ENCODE measurements around the gene MTF1. TPM values are rescaled to one million over a fixed set of nuclear protein-coding genes. Genes with fewer than 3 reads are reported as not detected.
A peak's percentile ranks its signal among the peaks of the same experiment; 100 is the strongest.

The MTF1 gene
- total RNA-seq, 1 donor from 2014 or later = 39.3 TPM

DNA sequence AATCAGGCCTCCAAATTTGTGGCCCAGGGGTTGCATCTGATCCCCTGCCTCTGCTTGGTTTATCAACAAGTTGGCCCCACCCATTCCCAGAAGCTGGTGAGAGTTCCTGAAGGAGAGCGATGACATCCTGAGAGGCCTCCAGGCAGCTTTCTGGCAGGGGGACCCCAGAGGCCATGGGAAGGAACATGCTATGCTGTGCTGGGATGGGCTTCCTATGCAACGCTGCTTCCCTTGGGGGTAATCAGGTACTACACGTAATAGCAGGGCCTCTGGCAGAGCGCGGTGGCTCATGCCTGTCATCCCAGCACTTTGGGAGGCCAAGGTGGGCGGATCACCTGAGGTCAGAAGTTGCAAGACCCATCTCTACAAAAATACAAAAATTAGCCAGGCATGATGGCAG is 8.4 kb upstream of the MTF1 start:
- no peak for ATAC-seq

DNA sequence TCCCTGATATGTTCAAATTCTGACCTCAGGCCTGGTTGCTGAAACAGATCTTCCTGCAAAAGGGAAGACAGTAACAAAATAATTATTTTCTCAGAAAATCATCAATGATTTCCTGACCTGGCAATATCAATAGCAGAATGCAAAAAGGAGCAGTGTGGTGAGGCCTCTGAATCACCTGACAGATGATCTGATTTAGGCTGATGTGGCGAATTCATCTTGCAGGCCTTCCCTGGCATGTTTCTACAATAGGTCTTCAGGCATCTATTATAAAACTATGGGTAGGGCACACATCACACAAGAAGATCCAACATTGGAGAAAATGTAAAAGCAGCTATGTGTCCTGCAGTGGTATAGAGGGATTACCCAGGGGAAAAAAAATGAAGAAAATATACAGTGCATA is 7.1 kb upstream of the MTF1 start:
- ATAC-seq = no peak

DNA sequence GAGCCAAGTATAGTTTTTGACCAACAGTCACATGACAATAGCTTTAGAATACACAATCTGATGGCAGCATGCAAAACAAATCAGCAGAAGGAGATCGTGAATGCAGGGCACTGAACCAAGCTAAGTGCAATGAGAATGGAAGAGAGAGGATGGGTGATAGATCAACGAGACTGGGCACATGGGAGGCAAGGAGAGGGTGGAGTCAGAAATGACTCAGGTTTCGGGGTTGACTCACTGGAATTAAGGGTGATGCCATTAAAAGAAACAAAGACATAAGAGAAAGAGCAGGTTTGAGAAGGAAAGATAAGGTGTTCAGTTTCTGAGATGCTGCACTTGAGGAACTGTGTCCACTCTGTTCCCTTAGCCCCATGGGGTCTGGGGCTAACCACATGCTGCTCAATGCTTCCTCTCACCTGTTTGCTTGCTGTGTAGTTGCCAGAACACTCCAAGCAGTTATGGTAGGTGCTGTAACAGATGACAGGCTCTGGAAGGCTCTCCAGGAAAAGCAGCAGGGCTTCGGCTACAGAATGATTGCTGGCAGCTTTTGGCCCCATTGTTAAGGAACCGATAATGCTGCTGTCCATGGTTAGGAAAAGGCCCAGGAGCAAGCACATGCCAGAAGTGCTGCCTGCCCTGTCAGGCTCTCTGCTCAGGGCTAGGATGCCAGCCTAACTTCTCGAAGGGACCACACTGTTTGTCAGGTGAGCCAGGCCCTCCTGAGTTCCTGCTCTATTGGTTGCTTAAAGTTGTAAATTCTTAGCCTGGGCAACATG is 6.1 kb upstream of the MTF1 start:
- peak; percentile 81 for ATAC-seq

DNA sequence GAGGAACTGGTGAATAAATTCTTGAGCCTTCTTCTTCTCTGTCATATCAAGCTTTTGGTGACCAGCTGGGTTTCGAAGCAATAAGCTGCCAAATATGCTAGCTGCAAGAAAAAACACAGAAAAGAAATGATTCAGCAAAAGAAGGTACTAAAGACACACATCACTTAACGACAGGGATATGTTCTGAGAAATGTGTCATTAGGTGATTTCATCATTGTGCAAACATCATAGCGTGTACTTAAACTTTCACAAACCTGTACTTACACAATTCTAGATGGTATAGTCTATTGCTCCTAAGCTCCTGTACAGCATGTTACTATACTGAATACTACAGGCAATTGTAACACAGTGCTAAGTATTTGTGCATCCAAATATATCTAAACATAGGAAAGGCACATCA is 2.9 kb upstream of the MTF1 start:
- peak; percentile 61 for ATAC-seq

DNA sequence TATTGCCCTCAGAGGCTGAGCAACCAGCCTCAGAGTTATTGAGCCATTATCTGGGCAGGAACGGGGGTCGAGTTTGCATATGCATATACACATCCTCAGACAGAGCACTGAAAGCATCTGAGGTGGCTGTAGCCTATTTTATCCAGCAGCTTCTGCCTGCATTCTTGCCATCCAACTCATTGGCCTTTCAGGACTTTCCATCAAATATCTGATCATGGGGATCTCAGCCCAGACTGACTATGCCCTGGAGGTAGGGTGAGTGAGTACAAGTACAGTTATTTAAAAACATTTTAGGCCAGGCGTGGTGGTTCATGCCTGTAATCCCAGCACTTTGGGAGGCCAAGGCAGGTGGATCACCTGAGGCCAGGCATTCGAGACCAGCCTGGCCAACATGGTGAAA is 1.8 kb upstream of the MTF1 start:
- ATAC-seq = no peak

DNA sequence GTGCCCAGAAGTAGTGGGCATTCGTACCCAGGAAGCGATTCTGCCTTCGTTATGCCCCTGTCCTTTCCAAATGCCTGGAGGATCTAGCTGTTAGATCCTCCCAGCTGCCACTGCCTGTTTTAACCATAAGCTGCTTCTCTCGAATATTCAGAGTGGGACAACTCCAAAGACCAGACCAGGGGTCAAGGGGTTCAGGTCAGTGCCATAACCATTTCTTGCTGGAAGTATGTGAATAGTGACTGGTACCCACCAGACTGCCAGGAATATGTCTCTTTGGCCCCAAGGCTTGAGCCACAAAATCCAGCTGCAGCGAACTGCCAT is 914 bp upstream of the MTF1 start:
- no peak for ATAC-seq

DNA sequence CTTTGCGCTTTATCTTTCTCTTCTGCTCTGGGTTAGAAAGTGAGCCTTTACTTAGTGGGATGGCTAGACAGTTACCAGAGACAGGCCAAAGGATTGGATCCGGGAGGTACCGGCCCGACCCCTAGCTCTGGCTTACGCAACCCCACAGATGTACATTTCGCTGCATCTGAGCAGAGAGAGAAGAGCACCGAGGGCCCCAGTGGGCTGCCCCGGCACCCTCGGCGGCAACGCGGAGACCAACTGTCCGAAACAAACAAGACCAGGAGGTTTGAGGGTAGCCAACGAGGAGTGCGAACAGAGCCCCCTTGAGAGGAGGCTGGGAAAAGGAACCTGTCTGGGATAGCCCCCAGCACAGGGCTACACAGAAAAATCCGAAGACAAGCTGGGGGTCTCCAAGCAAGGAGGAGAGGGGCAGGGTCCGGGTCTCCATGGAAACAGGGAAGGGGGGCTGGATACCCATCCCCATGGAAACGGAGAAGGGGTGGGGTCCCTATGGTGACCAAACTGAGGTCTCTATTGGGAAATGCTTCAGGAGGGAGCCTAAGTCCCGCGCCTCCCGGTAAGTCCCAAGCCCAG is 373 bp downstream of the MTF1 start:
- ATAC-seq = peak; percentile 1

DNA sequence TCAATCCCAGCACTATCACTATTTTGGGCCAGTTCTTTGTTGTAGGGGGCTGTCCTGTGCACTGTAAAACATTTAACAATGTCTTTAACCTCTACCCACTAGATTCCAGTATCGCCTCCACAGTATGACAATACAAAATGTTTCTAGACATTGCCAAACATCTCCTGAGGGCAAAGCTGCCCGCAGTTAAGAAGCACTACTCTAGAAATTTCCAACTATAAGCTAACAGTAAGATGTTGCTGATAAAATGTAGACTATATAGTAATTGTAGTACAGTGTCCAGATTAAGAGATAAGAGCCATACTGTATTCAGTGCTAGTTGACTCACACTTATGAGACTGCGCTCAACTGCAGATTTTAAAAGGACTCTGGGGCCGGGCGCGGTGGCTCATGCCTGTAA is 5.0 kb downstream of the MTF1 start:
- no peak for ATAC-seq

DNA sequence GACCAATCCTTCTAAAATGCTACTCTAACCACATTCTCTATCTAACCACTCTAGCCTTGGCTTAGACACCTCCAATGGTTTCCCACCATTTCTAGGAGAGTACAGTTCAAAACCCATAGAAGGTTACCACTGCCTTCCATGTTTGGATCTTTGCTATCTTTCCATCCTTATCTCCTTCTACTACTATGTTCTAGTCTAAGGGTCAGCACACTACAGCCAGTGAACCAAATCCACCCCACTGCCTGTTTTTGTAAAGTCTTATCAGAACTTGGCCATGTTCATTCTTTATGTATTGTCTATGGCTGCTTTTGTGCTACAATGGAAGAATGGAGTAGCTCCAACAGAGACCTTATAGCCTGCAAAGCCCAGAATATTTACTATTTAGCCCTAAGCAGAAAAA is 6.2 kb downstream of the MTF1 start:
- no peak for ATAC-seq

DNA sequence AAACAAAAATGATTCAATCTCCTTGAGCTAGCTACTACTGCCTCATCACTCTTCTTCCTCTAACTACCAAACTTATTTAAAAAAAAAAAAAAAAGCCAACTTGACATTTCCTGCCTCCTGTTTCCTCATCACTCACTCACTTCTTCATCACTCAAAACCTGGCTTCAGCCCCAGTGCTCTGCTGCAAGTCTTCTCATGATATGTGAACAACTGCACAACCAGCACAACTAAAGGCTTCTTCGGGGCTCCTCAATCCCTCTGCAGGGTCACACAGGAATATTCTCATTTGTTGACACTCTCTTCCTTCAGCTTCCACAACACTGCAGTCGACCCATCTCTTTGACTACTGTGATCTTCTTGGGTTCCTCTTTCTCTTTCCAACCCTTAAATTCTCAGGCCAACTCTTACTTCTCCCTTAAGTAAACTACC is 7.6 kb downstream of the MTF1 start:
- ATAC-seq = peak; percentile 18

DNA sequence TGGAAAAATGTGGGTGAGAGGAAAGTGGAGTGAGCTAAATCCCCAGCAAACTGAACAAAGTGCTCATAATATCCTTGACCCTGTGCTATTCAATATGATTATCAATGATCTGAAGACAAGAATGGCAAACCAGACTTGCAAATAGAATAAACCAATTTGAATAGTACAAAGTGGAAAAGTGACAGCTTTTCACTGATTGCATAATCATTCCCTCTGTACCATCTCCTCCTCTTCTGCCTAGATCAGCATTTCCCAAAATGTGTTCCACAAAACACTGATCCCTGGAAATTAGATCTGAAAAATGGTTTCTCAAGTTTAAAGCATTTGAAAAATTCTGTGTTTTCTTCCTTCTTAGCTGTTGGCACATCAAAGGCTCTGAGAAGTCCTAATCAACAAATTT is 8.1 kb downstream of the MTF1 start:
- ATAC-seq = no peak

DNA sequence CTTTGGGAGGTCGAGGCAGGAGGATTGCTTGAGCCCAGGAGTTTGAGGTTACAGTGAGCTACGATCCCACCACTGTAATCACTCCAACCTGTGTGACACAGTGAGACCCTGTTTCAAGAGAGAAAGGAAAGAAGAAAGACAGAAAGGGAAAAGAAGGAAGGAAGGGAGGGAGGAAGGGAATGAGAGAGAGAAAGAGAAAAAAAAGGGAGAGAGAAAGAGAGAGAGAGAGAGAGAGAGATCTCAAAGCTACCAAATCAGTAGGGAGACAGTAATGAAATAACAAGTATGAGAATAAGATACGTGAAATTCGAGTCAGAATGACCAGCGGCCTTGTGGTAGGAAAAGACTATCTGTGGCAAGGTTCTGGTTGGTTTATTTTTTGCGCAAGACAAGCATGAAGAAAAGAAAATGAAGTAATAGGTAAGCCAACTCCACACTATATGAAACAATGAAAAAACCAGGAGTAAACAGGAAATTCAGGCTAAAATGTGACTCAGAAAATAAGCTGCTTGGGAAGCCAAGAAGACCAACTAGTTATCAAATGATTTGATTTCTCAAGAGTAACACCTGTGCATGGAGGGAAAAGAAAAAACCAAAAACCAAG is 8.9 kb downstream of the MTF1 start:
- peak; percentile 75 for ATAC-seq

DNA sequence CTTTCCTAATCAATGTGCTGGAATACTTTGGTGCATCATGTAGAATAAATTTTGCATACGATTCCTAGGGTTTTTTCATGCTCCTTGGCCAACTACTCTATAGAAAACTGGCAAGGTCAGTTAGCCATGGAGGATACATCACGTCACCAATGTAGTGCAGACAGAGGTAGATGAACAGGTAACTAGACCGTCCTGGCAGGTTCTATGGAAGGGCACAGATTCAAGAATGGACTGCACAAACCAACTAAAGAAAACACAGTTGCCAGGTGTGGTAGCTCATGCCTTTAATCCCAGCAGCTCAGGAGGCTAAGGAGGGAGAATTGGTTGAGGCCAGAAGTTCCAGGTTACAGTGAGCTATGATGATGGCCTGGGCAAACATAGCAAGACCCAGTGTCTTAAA is 9.9 kb downstream of the MTF1 start:
- ATAC-seq = peak; percentile 75

DNA sequence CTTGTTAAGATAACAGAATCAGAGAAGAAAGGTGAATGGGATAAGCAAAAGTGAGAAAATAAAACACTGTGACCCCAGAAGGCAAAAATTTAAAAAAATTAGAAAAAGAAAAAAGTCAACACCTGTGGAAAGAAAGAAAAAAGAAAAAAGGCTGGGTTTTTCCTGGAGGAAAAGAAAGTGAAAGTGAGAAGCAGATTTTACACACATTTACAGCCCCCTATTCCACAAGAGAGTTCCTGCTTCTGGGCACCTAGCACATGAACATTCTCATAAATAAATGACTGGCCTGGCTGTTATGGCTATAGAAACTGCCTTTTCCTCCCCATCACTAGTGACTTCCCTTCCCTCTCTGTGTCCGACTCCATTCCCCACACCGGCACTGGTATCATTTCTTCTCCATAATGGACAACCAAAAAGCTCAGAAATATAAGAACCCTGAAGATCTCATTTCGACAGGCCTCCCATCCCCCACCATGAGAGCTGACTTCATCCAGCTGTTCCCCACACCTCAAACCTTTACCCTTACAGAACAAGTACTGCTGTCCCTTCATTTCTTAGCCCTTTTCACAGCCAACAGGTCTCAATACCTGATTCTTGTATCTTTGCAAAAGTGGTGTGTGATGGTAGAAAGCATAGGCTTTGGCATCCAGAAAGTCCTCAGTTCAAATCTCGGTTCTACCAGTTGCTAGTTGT is 12.6 kb downstream of the MTF1 start:
- ATAC-seq = no peak

DNA sequence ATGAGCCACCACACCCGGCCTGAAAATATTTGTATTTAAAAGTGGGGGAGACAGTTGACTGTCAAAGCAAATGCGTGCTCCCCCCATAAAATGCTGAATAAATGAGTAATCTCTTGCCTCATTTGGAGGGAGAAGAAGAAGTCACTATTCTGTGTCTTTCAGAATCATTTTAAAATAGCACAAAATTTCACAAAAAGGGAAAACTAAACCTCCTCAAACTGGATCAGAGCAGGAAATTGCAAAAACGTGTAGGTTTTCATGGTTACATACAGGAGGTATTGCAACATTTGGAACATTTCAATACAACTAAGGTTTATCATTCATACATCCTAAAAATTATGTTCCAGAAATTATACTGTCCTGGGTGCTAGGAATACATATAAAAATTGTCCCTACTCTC is 13.6 kb downstream of the MTF1 start:
- ATAC-seq = no peak

DNA sequence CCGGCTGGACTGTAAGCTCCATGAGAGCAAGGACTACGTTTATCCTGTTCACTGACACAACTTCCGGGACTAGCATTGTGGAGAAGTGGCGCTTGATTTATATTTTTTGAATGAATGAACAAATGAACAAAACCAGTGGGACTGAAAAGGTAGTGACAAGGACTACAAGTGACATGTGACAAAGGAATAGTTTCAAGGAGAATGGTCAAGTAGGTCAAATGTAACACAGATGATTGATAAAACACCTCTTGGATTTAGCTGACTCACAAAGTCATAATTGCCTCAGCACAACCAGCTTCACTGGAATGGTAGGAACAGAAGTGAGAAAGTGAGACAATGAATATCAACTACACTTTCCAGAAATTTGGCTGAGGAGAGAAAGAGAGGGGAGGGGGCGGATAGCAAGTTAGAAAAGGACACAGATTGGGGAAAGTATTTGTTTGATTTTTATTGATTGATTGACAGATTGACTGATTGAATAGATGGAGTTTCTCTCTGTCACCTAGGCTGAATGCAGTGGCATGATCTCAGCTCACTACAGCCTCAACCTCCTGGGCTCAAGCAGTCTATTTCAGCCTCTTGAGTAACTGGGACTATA is 14.2 kb downstream of the MTF1 start:
- no peak for ATAC-seq

DNA sequence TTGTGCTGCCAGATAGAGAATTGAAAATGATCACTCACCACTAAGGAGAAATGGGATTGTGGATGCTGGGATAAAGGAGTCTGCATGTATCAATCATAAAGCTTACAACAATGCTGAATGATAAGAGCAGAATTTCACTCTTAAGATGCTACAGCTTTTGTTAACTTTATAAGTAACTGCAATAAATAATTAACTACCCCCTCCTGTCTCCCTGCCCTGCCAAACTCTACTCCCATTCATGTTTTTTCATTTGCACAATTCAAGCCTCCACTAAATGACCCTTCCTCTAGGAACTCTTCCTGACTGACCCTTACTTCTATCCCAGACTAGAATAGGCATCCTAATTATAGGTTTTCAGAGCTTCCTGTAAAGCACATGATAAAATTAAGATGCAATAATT is 14.9 kb downstream of the MTF1 start:
- ATAC-seq = no peak

DNA sequence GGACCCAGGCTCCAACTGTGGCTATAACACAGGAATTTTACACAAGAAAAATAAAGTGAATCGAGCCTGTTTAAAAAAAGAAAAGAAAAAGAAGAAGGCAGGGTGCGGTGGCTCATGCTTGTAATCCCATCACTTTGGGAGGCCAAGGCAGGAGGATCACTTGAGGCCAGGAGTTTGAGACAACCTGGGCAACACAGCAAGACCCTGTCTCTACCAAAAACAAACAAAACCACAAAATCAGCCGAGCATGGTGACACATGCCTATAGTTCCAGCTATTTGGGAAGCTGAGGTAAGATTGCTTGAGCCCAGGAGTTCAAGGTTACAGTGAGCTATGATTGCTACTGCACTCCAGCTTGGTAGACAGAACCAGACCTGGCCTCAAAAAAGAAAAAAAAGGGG is 17.7 kb downstream of the MTF1 start:
- ATAC-seq = no peak

DNA sequence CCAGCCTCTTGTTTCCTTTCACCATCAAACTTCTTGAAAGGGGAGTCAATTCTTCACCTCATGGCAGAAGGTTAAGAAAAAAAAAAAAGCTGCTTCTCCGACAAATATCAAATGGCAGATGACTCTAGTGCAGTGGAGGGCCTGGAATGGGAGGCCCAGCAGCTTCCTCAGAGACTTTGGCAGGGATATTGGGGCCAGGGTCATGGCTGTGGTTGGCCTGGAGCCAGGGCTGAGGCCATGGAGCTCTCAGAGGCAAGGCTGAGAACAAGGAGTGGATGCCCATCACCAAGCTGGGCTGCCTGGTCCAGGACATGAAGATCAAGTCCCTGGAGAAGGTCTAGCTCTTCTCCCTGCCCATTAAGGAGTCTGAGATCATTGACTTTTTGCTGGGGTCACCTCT is 18.7 kb downstream of the MTF1 start:
- no peak for ATAC-seq

DNA sequence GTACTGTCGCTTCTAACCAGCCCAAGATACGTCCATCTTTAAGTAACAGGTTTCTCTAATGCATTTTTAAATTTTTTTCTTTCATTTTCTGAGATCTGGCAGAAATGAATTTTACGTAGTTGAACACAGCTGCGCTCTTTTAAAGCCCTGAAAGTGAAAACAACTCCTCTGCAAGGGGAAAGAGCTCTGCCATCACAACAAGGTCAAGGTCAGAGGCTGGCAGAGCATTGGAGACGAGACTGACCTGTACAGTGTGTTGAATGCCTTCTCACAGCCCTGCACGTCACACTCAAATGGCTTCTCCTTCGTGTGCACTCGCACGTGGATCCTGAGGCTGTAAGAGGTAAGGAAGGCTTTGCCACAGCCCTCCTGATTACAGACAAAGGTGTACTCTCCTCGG is 19.7 kb downstream of the MTF1 start:
- no peak for ATAC-seq

DNA sequence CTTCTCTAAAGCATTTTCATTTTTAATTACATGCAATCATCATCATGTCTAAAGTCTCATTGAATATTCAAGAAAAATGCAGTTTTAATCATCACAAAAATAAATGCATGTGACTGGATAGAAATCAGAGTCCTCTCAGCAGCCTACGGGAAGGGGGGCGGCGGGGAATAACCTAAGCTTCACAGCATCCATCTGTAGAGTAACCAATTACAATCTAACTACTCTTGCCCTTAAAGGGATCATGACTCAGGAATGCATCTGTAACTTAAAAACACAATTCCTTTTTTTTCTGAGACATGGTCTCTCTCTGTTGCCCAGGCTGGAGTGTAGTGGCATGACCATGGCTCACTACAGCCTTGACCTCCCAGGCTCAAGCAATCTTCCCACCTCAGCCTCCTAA is 22.6 kb downstream of the MTF1 start:
- ATAC-seq = no peak

DNA sequence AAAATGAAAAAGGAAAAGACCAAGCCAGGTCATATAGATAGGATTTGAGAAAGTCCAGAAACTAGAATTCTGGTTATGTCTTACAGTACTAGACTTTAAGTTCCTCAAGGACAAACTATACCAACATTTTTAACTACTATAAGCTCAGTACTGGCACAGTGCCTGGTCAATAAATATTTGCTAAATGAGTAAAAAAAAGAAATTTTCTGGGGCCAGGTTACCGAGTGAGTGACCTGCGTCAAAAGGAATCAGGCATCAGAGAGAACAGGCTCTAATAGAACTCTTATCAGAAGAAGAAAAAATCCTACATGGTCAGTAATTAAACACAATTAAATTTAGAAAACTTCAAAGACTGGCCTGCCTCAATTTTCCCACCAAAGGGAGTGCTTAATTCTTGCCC is 27.6 kb downstream of the MTF1 start:
- ATAC-seq = no peak

DNA sequence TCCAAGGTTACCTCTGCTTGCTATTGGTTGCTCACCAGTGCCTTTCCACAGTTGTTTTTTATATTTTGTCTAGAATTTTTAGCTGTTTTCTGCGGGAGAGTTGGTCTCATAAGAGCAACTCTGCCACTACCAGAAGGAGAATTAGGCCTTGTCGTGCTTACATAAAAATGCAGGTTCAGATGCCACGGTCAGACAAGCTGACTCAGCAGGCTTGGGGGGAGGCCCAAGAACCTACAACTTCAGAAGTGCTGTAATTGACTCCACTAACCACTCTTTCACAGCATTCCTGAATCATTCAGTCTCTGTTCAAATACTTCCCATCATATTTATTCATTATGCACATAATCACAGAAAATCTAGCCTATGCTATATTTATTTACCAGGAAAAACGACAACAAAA is 28.3 kb downstream of the MTF1 start:
- ATAC-seq = no peak
